OCI-LY7 (cell line): Measurements from ENCODE around the gene SNAPIN. TPM values are rescaled to one million over a fixed set of nuclear protein-coding genes. Genes with fewer than 3 reads are reported as not detected.

Experiments
- BruUV-seq: library from RNA; stranded (reverse); fragments of 400-500 nt; replicated peaks from 2 replicates; lab custom pipeline; 2021; lab: Mats Ljungman, UMichigan
- CTCF ChIA-PET: fragments of 300-600 bp; sonication (Branson Sonifier 250); formaldehyde crosslinking; loops from one replicate; lab custom pipeline; 2022; ENCODE audit warnings: antibody characterized with exemption; ENCODE audit not compliant: unreplicated experiment; lab: Charles Lee
- POLR2A ChIA-PET: fragments of 300-600 bp; sonication (Branson Sonifier 250); formaldehyde crosslinking; loops from one replicate; lab custom pipeline; 2022; ENCODE audit warnings: antibody characterized with exemption; lab: Charles Lee
- DNase-seq: peaks from one replicate; pipeline ENCODE4 v3.0.0-alpha.2; 2015; ENCODE audit warnings: low spot score
- H2AFZ ChIP-seq: fragments of 200-600 bp; sonication (generic), shearing (Covaris generic); 2 replicates; pipeline ENCODE4 v1.6.1; 2014; ENCODE audit warnings: mild to moderate bottlenecking, antibody characterized with exemption, low read length, moderate library complexity
- H3K27ac ChIP-seq: fragments of 200-600 bp; sonication (generic); 2 replicates; pipeline ENCODE4 v1.5.1; 2014; ENCODE audit warnings: mixed run types, low read depth, mild to moderate bottlenecking, moderate library complexity, low read length, inconsistent platforms; ENCODE audit not compliant: poor library complexity, severe bottlenecking
- H3K36me3 ChIP-seq: fragments of 200-600 bp; sonication (generic); 2 replicates; pipeline ENCODE4 v1.6.1; 2014; ENCODE audit warnings: mild to moderate bottlenecking, antibody characterized with exemption, low read length, moderate library complexity, mixed read lengths; ENCODE audit not compliant: insufficient read depth
- H3K4me1 ChIP-seq: fragments of 200-600 bp; sonication (generic); 2 replicates; pipeline ENCODE4 v1.5.1; 2014; ENCODE audit warnings: mild to moderate bottlenecking, low read length; ENCODE audit not compliant: insufficient read depth, poor library complexity, severe bottlenecking
- H3K4me2 ChIP-seq: fragments of 200-600 bp; sonication (generic); 2 replicates; pipeline ENCODE4 v1.6.1; 2014; ENCODE audit warnings: mild to moderate bottlenecking, low read length
- H3K4me3 ChIP-seq: fragments of 200-600 bp; sonication (generic); 2 replicates; pipeline ENCODE4 v1.5.1; 2014; ENCODE audit warnings: mild to moderate bottlenecking, low read depth, low read length; ENCODE audit not compliant: poor library complexity, severe bottlenecking
- H3K79me2 ChIP-seq: fragments of 200-600 bp; sonication (generic); 2 replicates; pipeline ENCODE4 v1.6.1; 2016; ENCODE audit warnings: low read depth, mild to moderate bottlenecking, low read length, moderate library complexity, mixed read lengths; ENCODE audit not compliant: insufficient read depth
- H3K9me2 ChIP-seq: fragments of 200-600 bp; sonication (generic); 2 replicates; pipeline ENCODE4 v1.6.1; 2016; ENCODE audit warnings: mild to moderate bottlenecking, low read length, mixed read lengths; ENCODE audit not compliant: insufficient read depth
- H3K9me3 ChIP-seq: fragments of 200-600 bp; sonication (generic); 2 replicates; pipeline ENCODE4 v1.6.1; 2014; ENCODE audit warnings: mild to moderate bottlenecking, mixed run types, low read length, mixed read lengths
- H4K20me1 ChIP-seq: fragments of 200-600 bp; sonication (generic); 2 replicates; pipeline ENCODE4 v1.6.1; 2014; ENCODE audit warnings: mild to moderate bottlenecking, antibody characterized with exemption, low read length, moderate library complexity, mixed read lengths; ENCODE audit not compliant: insufficient read depth
- EZH2phosphoT487 ChIP-seq: fragments of 200-600 bp; sonication (generic); IDR thresholded peaks from 2 replicates; pipeline ENCODE4 v1.6.1; 2018; ENCODE audit warnings: low read depth, borderline replicate concordance, mild to moderate bottlenecking, mixed run types, antibody characterized with exemption, low read length, moderate library complexity, mixed read lengths
- intact Hi-C: fragments of 100-400 bp; cut with micrococcal nuclease; formaldehyde crosslinking; loops from one replicate; pipeline ENCODE4 v1.10.0; 2022; ENCODE audit not compliant: unreplicated experiment
- total RNA-seq, 2 experiments: library from RNA; depleted of rRNA in 1 of 2; stranded (reverse); fragments of >200 nt in 1 of 2; shearing (Covaris generic) in 1 of 2; gene quantifications; 2 replicates each; pipeline ENCODE4 v1.2.3, GENCODE V29; 2014 to 2022
- TF ChIP-seq, protein P1 (sequence below): fragments of 200-600 bp; sonication (generic); conservative IDR thresholded peaks from 2 replicates; pipeline ENCODE4 v1.5.1; 2014; ENCODE audit warnings: mild to moderate bottlenecking, antibody characterized with exemption, low read length, moderate library complexity, mixed read lengths

The SNAPIN gene
- total RNA-seq, 2 experiments from 2014 or later: 31.1 to 44.5 TPM

GRCh38 chr1:153646672-153647345 is 11.7 kb upstream of the SNAPIN start:
- BruUV-seq: no TSS peak
- CTCF ChIA-PET: no interaction called here
- no peaks in the 10 kb centered on the region for H3K9me3 ChIP-seq
- no peak for DNase-seq
- H3K4me3 ChIP-seq: no peak overlapping the region
- no peak overlapping the region for H2AFZ ChIP-seq
- no peaks in the 10 kb centered on the region for H3K9me2 ChIP-seq
- TF ChIP-seq, protein P1, sequence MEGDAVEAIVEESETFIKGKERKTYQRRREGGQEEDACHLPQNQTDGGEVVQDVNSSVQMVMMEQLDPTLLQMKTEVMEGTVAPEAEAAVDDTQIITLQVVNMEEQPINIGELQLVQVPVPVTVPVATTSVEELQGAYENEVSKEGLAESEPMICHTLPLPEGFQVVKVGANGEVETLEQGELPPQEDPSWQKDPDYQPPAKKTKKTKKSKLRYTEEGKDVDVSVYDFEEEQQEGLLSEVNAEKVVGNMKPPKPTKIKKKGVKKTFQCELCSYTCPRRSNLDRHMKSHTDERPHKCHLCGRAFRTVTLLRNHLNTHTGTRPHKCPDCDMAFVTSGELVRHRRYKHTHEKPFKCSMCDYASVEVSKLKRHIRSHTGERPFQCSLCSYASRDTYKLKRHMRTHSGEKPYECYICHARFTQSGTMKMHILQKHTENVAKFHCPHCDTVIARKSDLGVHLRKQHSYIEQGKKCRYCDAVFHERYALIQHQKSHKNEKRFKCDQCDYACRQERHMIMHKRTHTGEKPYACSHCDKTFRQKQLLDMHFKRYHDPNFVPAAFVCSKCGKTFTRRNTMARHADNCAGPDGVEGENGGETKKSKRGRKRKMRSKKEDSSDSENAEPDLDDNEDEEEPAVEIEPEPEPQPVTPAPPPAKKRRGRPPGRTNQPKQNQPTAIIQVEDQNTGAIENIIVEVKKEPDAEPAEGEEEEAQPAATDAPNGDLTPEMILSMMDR: no peak
- no peak for TF ChIP-seq EZH2phosphoT487
- H3K4me2 ChIP-seq: no peak overlapping the region
- no peaks in the 10 kb centered on the region for H3K4me1 ChIP-seq
- H3K36me3 ChIP-seq: peaks cover 58% of the 10 kb centered on the region
- no peaks in the 10 kb centered on the region for H4K20me1 ChIP-seq
- POLR2A ChIA-PET: interaction anchor here (0.6 kb wide), 1 partner anchor 11 kb away, joined by 3 read pairs; no protein-coding TSS in a partner anchor
- H3K27ac ChIP-seq: no peak overlapping the region
- H3K79me2 ChIP-seq: no peaks in the 10 kb centered on the region
- intact Hi-C loops: no loop called here

DNA sequence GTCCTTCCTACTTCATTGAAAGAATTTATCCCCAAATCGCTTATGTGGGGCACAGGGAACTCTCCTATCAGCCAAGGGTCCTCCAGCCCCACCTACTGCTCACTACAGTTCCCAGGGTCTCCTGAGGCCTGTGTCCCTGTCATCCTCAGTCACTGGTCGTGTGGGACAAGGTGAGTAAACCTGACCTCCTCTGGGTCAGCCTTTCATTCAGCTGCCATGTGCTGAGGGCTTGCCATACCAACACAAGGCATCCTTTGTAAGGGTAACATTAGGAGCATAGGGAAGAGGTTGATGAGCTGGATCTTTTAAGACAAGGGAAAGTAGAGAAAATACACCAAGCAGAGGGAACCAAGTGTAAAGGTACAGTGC is 11.2 kb upstream of the SNAPIN start:
- no peak overlapping the region for H3K27ac ChIP-seq
- TF ChIP-seq, protein P1: no peak
- no peak for TF ChIP-seq EZH2phosphoT487
- ChIA-PET POLR2A (interaction anchor here (0.6 kb wide), 2 partner anchors 10 to 108 kb away, joined by 3 to 4 read pairs; no protein-coding TSS in a partner anchor), CTCF (no interaction called here)
- H3K79me2 ChIP-seq: no peaks in the 10 kb centered on the region
- no peaks in the 10 kb centered on the region for H3K9me3 ChIP-seq
- DNase-seq: no peak
- H3K36me3 ChIP-seq: peaks cover 52% of the 10 kb centered on the region
- no peak overlapping the region for H3K4me3 ChIP-seq
- intact Hi-C loops: no loop called here
- H2AFZ ChIP-seq: no peak overlapping the region
- no TSS peak for BruUV-seq
- H3K4me1 ChIP-seq: no peaks in the 10 kb centered on the region
- no peaks in the 10 kb centered on the region for H4K20me1 ChIP-seq
- no peak overlapping the region for H3K4me2 ChIP-seq
- no peaks in the 10 kb centered on the region for H3K9me2 ChIP-seq

- BruUV-seq: no TSS peak
- no peak for TF ChIP-seq EZH2phosphoT487
- TF ChIP-seq, protein P1: no peak
- CTCF ChIA-PET: no interaction called here
Observed at GRCh38 chr1:153648000-153648643, 10.4 kb upstream of the SNAPIN start.

More at GRCh38 chr1:153648000-153648643, 10.4 kb upstream of the SNAPIN start:
- no peaks in the 10 kb centered on the region for H3K9me3 ChIP-seq
- no peaks in the 10 kb centered on the region for H3K79me2 ChIP-seq
- H3K9me2 ChIP-seq: no peaks in the 10 kb centered on the region
- POLR2A ChIA-PET: interaction anchor here (0.6 kb wide), 1 partner anchor 107 kb away, joined by 4 read pairs; no protein-coding TSS in a partner anchor
- H3K27ac ChIP-seq: no peak overlapping the region
- H3K4me3 ChIP-seq: no peak overlapping the region
- no peak overlapping the region for H3K4me2 ChIP-seq
- intact Hi-C loops: no loop called here
- peaks cover 44% of the 10 kb centered on the region for H3K36me3 ChIP-seq
- no peaks in the 10 kb centered on the region for H3K4me1 ChIP-seq
- H2AFZ ChIP-seq: no peak overlapping the region
- no peak for DNase-seq
- H4K20me1 ChIP-seq: no peaks in the 10 kb centered on the region
